Stimulated activated CD4-positive, alpha-beta T cell treated with anti-CD3 and anti-CD28 coated beads, Interleukin-12 subunit alpha, Interleukin-12 subunit beta, amount 100 ng/mL, for 24 hours (primary cell): Measurements from ENCODE around the gene PRM1.
"Not testable (repeated sequence)": the region's sequence is repeated elsewhere in the genome, so short reads cannot be mapped to it uniquely, and the experiment has no call there.

Source experiments
- DNase-seq, 2 experiments: peaks; one replicate each; pipeline ENCODE4 v3.0.0-alpha.2; 2020; ENCODE audit warnings: low read depth in 2 of 2

The PRM1 gene

DNA sequence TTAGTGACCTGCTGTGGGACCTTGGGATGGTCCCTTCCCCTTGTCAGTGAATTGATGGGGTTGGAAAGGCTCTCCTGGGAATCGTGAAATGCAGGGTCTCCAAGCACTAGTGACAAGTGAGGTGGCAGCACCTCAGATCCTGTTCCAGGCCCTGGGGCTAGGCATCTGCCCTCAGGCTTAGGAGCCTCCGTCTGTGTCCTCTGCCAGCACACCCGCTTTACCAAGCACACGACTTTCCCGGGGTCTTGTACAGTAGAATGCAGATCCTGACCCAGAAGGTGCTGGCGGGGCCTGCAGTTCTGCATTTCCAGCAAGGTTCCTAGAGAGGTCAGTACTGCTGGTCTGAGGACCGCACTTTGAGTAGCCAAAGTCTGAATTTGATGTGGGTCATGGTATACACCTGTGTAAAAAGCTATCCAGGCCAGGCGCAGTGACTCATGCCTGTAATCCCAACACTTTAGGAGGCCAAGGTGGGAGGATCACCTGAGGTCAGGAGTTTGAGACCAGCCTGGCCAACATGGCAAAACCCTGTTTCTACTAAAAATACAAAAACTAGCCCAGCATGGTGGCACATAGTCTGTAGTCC lies 33.3 kb upstream of the PRM1 start:
- DNase-seq, result no peak

DNA sequence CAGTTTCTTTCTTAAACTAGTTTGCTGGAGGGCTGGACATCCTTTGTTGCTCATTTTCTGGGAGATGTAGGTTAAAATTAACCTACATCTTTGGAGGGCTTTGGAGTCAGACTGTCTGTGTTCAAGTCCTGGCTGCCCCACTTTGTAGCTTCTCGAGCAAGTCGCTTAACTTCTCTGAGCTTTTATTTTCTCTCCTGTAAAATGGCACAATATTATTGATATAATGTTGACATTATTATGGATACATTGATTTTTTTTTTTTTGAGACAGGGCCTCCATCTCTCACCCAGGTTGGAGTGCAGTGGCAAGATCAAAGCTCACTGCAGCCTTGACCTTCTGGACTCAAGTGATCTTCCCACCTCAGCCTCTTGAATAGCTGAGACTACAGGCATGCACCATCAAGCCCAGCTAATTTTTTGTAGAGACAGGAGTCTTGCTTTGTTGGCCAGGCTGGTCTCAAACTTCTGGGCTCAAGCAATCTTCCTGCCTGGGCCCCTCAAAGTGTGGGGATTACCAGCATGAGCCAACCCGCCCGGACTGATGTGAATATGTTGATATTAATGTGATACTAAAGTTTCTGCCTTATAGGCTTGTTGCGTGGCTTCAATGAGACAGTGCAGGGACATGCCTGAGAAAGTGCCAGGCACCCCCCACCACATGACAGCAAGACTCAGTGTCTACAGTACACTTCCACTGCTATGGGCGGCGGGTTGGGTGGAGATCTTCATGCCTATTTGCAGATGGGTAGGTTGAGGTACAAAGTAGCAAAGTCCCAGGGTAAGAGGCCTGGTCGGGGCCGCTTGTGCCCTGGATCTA lies 32.6 kb upstream of the PRM1 start:
- DNase-seq, result no peak

GRCh38 chr16:11312718-11313492 lies 31.8 kb upstream of the PRM1 start:
- DNase-seq, result no peak

GRCh38 chr16:11310997-11311561 lies 29.9 kb upstream of the PRM1 start:
- DNase-seq, result no peak

GRCh38 chr16:11310634-11310977 lies 29.5 kb upstream of the PRM1 start:
- no peak for DNase-seq

DNA sequence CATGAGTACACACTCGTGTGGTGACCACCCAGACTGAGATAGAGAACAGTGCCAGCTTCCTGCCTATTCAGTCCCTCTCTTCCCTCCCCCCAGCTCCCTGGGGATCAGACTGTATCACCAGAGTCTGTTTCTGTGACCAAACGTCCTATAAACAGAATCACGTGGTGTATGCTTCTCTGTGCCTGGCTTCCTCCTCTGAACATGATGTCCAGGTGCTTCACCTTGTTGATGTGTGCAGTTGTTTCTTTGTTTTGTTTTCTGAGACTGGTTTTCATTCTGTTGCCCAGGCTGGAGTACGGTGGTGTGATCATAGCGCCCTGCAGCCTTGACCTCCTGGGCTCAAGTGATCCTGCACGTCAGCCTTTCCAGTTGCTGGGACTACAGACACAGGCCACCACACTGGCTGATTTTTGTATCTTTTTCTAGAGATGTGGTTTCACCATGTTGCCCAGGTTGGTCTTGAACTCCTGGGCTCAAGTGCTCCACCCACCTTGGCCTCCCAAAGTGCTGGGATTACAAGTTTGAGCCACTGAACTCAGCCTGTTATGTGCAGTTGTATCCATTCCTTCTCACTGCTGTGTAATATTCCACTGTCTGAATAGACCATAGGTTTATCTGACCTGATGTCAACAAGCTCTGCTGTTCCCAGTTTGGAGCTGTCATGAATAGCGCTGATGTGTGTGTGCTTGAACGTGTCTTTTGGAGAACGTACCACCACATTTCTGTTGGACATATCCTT lies 28.9 kb upstream of the PRM1 start:
- DNase-seq, result no peak

DNA sequence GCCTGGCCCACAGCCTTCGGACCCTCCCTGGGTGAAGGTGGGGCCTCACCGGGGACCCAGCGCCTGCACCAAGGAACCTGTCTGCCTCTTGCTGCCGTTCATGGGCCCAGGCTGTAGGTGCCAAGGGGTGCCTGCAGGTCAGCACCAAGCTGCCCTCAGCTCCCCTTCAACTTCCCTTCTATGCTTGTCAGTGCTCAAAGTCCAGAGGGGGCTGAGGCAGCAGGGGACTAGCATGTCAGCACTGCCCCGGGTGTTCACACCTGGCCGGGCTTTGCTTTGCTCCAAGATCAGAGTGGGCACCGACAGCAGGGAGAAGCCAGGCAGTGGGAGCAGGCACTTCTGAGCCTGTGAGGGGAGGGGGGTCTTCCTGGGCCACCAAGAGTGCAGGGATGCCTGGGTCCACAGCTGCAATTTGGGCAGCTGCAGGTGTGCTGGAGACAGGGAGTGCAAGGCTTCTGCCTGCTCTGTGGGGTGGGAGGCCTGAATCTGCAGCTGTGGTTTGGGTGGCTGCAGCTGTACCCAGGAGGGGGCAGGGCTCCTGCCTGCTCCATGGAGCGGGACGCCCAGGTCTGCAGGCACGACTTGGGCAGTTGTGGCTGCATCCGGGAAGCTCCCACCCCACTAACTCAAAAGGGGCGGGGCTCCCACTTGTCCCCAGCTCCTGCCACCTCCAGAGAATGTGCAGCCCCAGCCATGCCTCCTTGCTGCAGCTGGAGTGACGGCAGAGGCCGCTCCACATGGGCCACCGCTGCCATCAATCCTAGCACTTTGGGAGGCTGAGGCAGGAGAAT lies 27.6 kb upstream of the PRM1 start:
- DNase-seq, result no peak

- DNase-seq, result no peak
Measured at GRCh38 chr16:11307639-11308492, 26.7 kb upstream of the PRM1 start.

- no peak for DNase-seq
Measured at GRCh38 chr16:11306997-11307638, 26.0 kb upstream of the PRM1 start.

GRCh38 chr16:11306381-11306780 lies 25.3 kb upstream of the PRM1 start:
- DNase-seq, result no peak

DNA sequence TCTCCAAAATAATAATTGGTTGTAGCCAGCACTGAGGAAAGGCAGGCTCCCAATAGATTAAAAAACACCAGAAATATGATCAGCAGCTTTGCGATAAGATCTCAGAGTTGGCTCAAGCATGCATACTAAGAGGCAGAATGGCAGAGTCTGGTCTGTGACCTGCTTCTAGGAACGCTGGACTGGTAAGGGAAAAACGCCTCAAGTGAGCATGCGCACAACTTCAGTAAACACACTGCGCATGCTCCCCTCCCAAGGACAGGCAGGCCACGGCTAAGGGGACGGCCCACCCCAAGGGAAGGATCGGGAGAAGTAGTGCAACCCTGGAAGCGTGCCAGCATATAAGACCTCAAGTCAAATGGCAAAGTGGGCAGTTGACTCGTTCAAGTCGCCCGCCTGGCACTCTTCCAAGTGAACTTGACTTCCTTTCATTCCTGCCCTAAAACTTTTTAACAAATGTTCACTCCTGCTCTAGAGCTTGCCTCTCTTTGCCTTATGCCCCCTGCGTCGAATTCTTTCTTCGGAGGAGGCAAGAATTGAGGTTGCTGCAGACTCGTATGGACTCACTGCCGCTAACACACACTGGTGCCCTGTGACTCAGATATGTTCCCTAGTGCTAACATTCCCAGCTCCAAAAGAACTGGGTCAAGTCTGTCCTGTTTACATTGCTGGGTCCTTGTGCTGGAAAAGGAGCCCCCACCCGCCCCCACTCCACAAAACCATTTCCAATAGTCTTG lies 22.4 kb upstream of the PRM1 start:
- no peak for DNase-seq

GRCh38 chr16:11302977-11303376 lies 21.8 kb upstream of the PRM1 start:
- no peak for DNase-seq

- DNase-seq, result no peak
Measured at GRCh38 chr16:11301645-11302501, 20.7 kb upstream of the PRM1 start.

- DNase-seq, result no peak
Measured at GRCh38 chr16:11300560-11300892, 19.4 kb upstream of the PRM1 start.

- no peak for DNase-seq
Measured at GRCh38 chr16:11299865-11300559, 18.9 kb upstream of the PRM1 start.

DNA sequence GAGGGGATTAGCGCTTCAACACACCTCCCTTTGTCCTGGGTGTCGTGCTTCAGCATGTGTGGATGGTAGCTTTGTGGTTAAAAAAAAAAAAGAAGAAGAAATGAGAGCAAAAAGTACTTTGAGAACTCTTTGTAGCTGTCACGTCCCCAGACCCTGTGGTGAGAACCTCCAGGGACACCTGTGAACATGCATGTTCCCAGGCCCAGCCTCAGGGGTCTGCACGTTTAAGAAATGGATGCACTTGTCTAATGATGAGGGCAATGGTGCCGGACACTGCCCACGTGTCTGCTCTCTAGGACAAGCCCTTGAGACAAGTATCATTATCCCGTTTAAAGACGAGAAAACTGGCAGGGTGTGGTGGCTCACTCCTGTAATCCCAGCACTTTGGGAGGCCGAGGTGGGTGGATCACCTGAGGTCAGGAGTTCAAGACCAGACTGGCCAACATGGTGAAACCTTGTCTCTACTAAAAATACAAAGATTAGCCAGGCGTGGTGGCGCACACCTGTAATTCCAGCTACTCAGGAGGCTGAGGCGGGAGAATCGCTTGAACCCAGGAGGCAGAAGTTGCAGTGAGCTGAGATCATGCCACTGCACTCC lies 17.9 kb upstream of the PRM1 start:
- DNase-seq, result not testable (repeated sequence)
